ENCODE measurements around the gene HOXA4. TPM values are rescaled to one million over a fixed set of nuclear protein-coding genes. Genes with fewer than 3 reads are reported as not detected.

HOXA4 gene
- total and polyA plus RNA-seq, 2 experiments from 2014 or later: not detected

DNA sequence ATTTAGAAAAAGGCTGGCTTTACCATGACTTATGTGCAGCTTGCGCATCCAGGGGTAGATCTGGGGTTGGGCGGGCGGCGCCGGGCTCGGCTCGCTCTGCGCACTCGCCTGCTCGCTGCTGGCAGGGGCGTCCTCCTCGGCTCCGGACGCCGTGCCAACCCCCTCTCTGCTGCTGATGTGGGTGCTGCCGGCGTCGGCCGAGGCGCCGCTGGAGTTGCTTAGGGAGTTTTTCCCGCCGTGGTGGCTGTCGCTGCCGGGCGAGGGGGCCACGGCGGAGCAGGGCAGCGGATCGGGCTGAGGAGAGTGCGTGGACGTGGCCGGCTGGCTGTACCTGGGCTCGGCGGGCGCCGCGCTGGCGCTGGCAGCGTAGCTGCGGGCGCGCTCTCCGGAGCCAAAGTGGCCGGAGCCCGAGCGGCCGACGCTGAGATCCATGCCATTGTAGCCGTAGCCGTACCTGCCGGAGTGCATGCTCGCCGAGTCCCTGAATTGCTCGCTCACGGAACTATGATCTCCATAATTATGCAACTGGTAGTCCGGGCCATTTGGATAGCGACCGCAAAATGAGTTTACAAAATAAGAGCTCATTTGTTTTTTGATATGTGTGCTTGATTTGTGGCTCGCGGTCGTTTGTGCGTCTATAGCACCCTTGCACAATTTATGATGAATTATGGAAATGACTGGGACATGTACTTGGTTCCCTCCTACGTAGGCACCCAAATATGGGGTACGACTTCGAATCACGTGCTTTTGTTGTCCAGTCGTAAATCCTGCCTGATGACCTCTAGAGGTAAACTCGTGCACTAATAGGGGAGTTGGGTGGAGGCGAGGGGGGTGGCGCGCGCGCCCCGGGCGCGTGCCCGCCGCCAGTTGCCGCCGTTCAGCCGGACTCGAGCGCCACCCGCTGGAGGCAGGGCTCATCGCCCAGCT is 12.7 kb upstream of the HOXA4 start, which contains the start of gene HOXA5:
TSS of gene HOXA5 (minus strand) at position 659 of the 927 bp plus-strand sequence. CDS start at position 585, 74 bp downstream.
- Mint-ChIP-seq H3K4me1 (peaks cover 24% of the 10 kb centered on the region), H3K27ac (no peak within 1 kb of the TSS), H3K36me3 (ENCODE audit: low read depth) (no peaks in the 10 kb centered on the region; the same call in 2 of the 3 replicates), H3K27me3 (ENCODE audit: insufficient read depth, low read depth, poor library complexity) (peaks cover 100% of the 10 kb centered on the region), H3K9me3 (peaks cover 26% of the 10 kb centered on the region), H3K4me3 (peak within 1 kb of the TSS; percentile 63)
- Histone ChIP-seq H3F3A (replicated peaks; ENCODE audit: low read depth) (peaks cover 42% of the 10 kb centered on the region), H3K27ac (ENCODE audit: low read depth) (no peak within 1 kb of the TSS), H3K9me2 (ENCODE audit: insufficient read depth) (no peaks in the 10 kb centered on the region), H4K20me1 (replicated peaks; ENCODE audit: insufficient read depth) (peaks cover 44% of the 10 kb centered on the region), H3K4me1 (ENCODE audit: insufficient read depth) (peaks cover 40% of the 10 kb centered on the region), H3K36me3 (ENCODE audit: insufficient read depth) (no peaks in the 10 kb centered on the region), H3K4me2 (peak within 1 kb of the TSS; percentile 93), H3K79me2 (replicated peaks; ENCODE audit: insufficient read depth) (no peaks in the 10 kb centered on the region), H3K4me3 (peak within 1 kb of the TSS; percentile 60), H3K27me3 (ENCODE audit: insufficient read depth) (peaks cover 100% of the 10 kb centered on the region), H2AFZ (peak within 1 kb of the TSS; percentile 67; the same call in 1 of the 2 replicates)
- TF ChIP-seq CREB1 (CRISPR knock-in tag; IDR thresholded peaks at IDR 0.05; ENCODE audit: low read depth) (peak; percentile 53), POLR2AphosphoS5 (IDR thresholded peaks at IDR 0.05; ENCODE audit: low read depth) (no peak), JUNB (IDR thresholded peaks at IDR 0.05; ENCODE audit: unreplicated experiment) (no peak), ZNF114 (CRISPR knock-in tag; IDR thresholded peaks at IDR 0.05) (no peak), NANOG (IDR thresholded peaks at IDR 0.05; ENCODE audit: borderline replicate concordance) (no peak), STAT1 (IDR thresholded peaks at IDR 0.05; ENCODE audit: unreplicated experiment) (no peak), ZNF331 (CRISPR knock-in tag; IDR thresholded peaks at IDR 0.05; ENCODE audit: low read depth) (no peak), EZH2phosphoT487 (IDR thresholded peaks at IDR 0.05; ENCODE audit: unreplicated experiment) (peak; percentile 68), EZH2 (IDR thresholded peaks at IDR 0.05; ENCODE audit: low read depth, unreplicated experiment) (peak; percentile 79)
- TF ChIP-seq, protein P1, sequence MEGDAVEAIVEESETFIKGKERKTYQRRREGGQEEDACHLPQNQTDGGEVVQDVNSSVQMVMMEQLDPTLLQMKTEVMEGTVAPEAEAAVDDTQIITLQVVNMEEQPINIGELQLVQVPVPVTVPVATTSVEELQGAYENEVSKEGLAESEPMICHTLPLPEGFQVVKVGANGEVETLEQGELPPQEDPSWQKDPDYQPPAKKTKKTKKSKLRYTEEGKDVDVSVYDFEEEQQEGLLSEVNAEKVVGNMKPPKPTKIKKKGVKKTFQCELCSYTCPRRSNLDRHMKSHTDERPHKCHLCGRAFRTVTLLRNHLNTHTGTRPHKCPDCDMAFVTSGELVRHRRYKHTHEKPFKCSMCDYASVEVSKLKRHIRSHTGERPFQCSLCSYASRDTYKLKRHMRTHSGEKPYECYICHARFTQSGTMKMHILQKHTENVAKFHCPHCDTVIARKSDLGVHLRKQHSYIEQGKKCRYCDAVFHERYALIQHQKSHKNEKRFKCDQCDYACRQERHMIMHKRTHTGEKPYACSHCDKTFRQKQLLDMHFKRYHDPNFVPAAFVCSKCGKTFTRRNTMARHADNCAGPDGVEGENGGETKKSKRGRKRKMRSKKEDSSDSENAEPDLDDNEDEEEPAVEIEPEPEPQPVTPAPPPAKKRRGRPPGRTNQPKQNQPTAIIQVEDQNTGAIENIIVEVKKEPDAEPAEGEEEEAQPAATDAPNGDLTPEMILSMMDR (conservative IDR thresholded peaks at IDR 0.05; ENCODE audit: low read depth in 2 of 2): peak; percentile 85 to 89
- TF ChIP-seq, protein P2, sequence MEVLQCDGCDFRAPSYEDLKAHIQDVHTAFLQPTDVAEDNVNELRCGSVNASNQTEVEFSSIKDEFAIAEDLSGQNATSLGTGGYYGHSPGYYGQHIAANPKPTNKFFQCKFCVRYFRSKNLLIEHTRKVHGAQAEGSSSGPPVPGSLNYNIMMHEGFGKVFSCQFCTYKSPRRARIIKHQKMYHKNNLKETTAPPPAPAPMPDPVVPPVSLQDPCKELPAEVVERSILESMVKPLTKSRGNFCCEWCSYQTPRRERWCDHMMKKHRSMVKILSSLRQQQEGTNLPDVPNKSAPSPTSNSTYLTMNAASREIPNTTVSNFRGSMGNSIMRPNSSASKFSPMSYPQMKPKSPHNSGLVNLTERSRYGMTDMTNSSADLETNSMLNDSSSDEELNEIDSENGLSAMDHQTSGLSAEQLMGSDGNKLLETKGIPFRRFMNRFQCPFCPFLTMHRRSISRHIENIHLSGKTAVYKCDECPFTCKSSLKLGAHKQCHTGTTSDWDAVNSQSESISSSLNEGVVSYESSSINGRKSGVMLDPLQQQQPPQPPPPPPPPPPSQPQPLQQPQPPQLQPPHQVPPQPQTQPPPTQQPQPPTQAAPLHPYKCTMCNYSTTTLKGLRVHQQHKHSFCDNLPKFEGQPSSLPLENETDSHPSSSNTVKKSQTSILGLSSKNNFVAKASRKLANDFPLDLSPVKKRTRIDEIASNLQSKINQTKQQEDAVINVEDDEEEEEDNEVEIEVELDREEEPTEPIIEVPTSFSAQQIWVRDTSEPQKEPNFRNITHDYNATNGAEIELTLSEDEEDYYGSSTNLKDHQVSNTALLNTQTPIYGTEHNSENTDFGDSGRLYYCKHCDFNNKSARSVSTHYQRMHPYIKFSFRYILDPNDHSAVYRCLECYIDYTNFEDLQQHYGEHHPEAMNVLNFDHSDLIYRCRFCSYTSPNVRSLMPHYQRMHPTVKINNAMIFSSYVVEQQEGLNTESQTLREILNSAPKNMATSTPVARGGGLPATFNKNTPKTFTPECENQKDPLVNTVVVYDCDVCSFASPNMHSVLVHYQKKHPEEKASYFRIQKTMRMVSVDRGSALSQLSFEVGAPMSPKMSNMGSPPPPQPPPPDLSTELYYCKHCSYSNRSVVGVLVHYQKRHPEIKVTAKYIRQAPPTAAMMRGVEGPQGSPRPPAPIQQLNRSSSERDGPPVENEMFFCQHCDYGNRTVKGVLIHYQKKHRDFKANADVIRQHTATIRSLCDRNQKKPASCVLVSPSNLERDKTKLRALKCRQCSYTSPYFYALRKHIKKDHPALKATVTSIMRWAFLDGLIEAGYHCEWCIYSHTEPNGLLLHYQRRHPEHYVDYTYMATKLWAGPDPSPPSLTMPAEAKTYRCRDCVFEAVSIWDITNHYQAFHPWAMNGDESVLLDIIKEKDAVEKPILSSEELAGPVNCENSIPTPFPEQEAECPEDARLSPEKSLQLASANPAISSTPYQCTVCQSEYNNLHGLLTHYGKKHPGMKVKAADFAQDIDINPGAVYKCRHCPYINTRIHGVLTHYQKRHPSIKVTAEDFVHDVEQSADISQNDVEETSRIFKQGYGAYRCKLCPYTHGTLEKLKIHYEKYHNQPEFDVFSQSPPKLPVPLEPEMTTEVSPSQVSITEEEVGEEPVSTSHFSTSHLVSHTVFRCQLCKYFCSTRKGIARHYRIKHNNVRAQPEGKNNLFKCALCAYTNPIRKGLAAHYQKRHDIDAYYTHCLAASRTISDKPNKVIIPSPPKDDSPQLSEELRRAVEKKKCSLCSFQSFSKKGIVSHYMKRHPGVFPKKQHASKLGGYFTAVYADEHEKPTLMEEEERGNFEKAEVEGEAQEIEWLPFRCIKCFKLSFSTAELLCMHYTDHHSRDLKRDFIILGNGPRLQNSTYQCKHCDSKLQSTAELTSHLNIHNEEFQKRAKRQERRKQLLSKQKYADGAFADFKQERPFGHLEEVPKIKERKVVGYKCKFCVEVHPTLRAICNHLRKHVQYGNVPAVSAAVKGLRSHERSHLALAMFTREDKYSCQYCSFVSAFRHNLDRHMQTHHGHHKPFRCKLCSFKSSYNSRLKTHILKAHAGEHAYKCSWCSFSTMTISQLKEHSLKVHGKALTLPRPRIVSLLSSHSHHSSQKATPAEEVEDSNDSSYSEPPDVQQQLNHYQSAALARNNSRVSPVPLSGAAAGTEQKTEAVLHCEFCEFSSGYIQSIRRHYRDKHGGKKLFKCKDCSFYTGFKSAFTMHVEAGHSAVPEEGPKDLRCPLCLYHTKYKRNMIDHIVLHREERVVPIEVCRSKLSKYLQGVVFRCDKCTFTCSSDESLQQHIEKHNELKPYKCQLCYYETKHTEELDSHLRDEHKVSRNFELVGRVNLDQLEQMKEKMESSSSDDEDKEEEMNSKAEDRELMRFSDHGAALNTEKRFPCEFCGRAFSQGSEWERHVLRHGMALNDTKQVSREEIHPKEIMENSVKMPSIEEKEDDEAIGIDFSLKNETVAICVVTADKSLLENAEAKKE (CRISPR knock-in tag; IDR thresholded peaks at IDR 0.05): no peak
- TF ChIP-seq, protein P3, sequence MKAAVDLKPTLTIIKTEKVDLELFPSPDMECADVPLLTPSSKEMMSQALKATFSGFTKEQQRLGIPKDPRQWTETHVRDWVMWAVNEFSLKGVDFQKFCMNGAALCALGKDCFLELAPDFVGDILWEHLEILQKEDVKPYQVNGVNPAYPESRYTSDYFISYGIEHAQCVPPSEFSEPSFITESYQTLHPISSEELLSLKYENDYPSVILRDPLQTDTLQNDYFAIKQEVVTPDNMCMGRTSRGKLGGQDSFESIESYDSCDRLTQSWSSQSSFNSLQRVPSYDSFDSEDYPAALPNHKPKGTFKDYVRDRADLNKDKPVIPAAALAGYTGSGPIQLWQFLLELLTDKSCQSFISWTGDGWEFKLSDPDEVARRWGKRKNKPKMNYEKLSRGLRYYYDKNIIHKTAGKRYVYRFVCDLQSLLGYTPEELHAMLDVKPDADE (IDR thresholded peaks at IDR 0.05): no peak
- TF ChIP-seq, protein P4, sequence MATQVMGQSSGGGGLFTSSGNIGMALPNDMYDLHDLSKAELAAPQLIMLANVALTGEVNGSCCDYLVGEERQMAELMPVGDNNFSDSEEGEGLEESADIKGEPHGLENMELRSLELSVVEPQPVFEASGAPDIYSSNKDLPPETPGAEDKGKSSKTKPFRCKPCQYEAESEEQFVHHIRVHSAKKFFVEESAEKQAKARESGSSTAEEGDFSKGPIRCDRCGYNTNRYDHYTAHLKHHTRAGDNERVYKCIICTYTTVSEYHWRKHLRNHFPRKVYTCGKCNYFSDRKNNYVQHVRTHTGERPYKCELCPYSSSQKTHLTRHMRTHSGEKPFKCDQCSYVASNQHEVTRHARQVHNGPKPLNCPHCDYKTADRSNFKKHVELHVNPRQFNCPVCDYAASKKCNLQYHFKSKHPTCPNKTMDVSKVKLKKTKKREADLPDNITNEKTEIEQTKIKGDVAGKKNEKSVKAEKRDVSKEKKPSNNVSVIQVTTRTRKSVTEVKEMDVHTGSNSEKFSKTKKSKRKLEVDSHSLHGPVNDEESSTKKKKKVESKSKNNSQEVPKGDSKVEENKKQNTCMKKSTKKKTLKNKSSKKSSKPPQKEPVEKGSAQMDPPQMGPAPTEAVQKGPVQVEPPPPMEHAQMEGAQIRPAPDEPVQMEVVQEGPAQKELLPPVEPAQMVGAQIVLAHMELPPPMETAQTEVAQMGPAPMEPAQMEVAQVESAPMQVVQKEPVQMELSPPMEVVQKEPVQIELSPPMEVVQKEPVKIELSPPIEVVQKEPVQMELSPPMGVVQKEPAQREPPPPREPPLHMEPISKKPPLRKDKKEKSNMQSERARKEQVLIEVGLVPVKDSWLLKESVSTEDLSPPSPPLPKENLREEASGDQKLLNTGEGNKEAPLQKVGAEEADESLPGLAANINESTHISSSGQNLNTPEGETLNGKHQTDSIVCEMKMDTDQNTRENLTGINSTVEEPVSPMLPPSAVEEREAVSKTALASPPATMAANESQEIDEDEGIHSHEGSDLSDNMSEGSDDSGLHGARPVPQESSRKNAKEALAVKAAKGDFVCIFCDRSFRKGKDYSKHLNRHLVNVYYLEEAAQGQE (IDR thresholded peaks at IDR 0.05; ENCODE audit: unreplicated experiment): no peak
- ATAC-seq: peak; percentile 36
- DNase-seq (ENCODE audit: low spot score): peak; percentile 91

All from GM23338 (cell line).